ENCODE measurements around the gene SLC12A8.

SLC12A8 gene

GRCh38 chr3:125151442-125151817 is 61.1 kb downstream of the SLC12A8 start:
- DNase-seq = no peak

- DNase-seq = peak; percentile 9 to 39
Measured at GRCh38 chr3:125150525-125151441, 61.8 kb downstream of the SLC12A8 start.

GRCh38 chr3:125149462-125149861 is 63.1 kb downstream of the SLC12A8 start:
- no peak for DNase-seq

GRCh38 chr3:125148836-125149235 is 63.7 kb downstream of the SLC12A8 start:
- DNase-seq = no peak

- DNase-seq = no peak
Measured at GRCh38 chr3:125148016-125148812, 64.3 kb downstream of the SLC12A8 start.

GRCh38 chr3:125147491-125147820 is 65.1 kb downstream of the SLC12A8 start:
- DNase-seq = no peak

GRCh38 chr3:125146626-125147490 is 65.7 kb downstream of the SLC12A8 start:
- no peak for DNase-seq

GRCh38 chr3:125145751-125146475 is 66.6 kb downstream of the SLC12A8 start:
- no peak for DNase-seq

- DNase-seq = no peak
Measured at GRCh38 chr3:125144653-125145314, 67.8 kb downstream of the SLC12A8 start.

GRCh38 chr3:125143982-125144652 is 68.4 kb downstream of the SLC12A8 start:
- DNase-seq = no peak

GRCh38 chr3:125143538-125143937 is 69.0 kb downstream of the SLC12A8 start:
- no peak for DNase-seq

GRCh38 chr3:125142940-125143339 is 69.6 kb downstream of the SLC12A8 start:
- no peak for DNase-seq

- no peak for DNase-seq
Measured at GRCh38 chr3:125142420-125142778, 70.1 kb downstream of the SLC12A8 start.

GRCh38 chr3:125141596-125142419 is 70.7 kb downstream of the SLC12A8 start:
- no peak for DNase-seq

GRCh38 chr3:125140818-125141595 is 71.5 kb downstream of the SLC12A8 start:
- DNase-seq = no peak

GRCh38 chr3:125140011-125140817 is 72.3 kb downstream of the SLC12A8 start:
- no peak for DNase-seq

- DNase-seq = no peak
Measured at GRCh38 chr3:125139386-125139785, 73.2 kb downstream of the SLC12A8 start.

GRCh38 chr3:125137358-125138033 is 75.1 kb downstream of the SLC12A8 start:
- no peak for DNase-seq

All from NCI-H526 (cell line).